Frontal cortex (tissue), 4 donors: ENCODE measurements around the gene ATCAY. TPM values are rescaled to one million over a fixed set of nuclear protein-coding genes. Genes with fewer than 3 reads are reported as not detected.

Source experiments
- DNase-seq, 2 donors: peaks; one replicate each; pipeline ENCODE4 v3.0.0; 2012; ENCODE audit warnings: low spot score in 2 of 2
- FAIRE-seq: peaks from 2 replicates; lab custom pipeline; 2012; peaks lifted over from hg19 to GRCh38; lab: Jason Lieb, UNC
- total RNA-seq: library from RNA; depleted of rRNA; stranded (reverse); fragments of >200 nt; gene quantifications from one replicate; pipeline ENCODE4 v1.2.3, GENCODE V29; 2014
- donor health status: control.
- donor health status: control.
- donor health status: control.

Gene ATCAY, protein sequence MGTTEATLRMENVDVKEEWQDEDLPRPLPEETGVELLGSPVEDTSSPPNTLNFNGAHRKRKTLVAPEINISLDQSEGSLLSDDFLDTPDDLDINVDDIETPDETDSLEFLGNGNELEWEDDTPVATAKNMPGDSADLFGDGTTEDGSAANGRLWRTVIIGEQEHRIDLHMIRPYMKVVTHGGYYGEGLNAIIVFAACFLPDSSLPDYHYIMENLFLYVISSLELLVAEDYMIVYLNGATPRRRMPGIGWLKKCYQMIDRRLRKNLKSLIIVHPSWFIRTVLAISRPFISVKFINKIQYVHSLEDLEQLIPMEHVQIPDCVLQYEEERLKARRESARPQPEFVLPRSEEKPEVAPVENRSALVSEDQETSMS
- 86.0 TPM for total RNA-seq

DNA sequence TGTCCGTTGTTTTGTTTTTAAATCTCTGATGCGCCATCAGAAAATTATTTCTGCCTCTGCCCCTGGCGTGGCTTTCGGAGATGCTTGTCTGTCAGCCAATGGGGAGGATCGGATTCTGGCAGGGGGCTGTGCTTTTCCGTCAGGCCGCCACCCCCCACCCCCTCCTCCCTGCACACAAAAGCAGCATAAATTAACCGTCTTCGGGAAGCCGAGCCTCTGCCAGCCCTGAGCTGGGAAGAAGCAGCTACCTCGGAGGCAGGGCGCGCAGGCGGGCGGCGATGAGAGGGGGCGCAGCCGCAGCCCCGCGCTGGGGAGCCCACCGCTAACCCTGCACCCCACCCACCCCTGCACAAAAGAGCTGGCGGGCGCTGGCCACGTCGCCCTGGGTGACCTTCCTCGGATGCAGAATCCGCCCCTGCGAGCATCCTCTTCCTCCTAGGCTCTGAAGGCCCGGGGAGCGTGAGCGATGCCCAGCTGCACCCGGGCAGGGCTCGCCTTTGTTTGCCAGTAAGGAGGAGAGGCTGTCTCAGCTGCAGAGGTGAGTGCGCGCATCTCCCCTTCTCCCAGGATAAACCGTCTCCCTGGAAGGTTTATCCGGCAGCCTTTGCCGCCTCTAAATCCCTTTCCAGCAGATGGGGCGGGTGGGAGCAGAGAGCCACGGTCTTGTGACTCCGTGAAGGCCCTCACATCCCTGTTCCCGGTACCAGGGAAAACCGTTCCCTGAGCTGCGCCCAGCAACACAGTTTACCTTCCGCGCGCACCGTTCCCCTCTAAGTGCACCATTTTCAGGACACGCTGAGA lies at the start of gene ATCAY:
TSS of gene ATCAY (plus strand) at position 215 of the 801 bp plus-strand sequence. CDS start 5,083 bp downstream, outside the sequence.
- peak; percentile 51 to 66 for DNase-seq
- FAIRE-seq: no peak

- FAIRE-seq: no peak
- no peak for DNase-seq
Observed at GRCh38 chr19:3831601-3832000, 48.9 kb upstream of the ATCAY start.

DNA sequence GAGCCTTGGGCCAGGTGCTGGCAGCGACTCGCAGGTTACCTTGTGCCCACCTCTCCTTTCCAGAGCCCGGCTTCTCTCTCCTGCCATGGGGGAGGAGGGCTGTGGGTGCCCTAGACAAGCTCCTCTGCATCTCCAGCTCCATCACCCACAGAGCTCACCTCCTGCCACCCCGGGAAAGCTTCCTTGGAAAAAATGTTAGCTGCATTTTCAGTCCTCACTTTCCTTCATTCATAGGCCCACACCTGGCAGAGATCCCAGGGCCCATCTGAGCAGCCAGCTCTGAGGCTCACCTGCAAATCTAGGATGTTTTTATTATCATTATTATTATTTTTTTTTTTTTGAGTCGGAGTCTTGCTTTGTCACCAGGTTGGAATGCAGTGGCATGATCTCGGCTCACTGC lies 48.5 kb upstream of the ATCAY start:
- FAIRE-seq (no peak), DNase-seq (no peak)

- FAIRE-seq (no peak), DNase-seq (no peak)
Observed at GRCh38 chr19:3833578-3834348, 46.7 kb upstream of the ATCAY start.

DNA sequence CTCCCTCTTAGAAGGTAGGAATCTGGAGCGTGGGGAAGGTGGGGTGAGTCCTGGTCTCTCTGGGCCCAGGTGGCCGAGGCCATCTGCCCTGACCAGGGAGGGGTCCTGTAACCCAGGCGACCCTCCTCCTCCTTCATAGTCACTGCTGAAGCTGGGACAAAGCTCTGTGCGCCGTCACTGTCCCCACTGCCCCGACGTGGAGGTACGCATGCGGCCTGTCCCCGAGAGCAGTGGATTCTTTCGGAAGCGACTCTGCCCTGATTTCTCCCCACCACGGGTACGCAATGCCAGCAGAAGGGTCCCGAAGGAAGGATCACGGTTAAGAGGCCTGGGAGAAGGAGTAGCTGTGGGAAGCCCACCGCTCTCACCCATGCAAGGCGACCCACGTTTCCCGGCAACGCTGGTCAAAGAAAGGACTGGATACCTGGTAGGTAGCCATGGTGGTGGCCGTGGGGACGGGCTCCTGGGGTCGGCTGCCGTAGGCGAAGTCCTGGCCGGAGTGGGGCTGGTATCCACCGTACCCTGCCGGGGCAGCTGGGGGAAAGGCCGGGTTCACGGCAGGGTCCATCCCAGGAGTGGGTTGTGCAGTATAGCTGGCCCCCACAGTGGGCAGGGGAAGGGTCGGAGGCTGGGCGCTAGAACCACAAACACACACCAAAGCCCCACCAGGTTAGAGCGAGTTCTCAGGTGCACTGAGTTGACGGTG lies 46.0 kb upstream of the ATCAY start:
- no peak for FAIRE-seq
- no peak for DNase-seq

DNA sequence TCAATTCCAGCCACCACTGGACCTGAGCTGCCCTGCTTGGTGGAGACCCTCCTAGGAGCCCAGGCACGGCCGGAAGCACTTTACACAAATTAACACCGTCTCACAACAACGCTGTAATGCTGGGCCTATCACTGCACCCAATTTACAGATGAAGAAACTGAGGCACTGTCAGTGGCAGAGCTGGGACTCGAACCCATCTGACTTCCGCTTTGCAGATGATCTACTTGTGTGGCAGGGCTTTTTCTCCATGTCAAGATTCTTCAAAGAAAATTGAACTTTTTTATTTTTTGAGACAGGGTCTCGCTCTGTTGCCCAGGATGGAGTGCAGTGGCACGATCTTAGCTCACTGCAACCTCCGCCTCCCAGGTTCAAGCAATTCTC lies 45.4 kb upstream of the ATCAY start:
- FAIRE-seq: no peak

GRCh38 chr19:3836887-3837286 lies 43.6 kb upstream of the ATCAY start:
- no peak for FAIRE-seq

More for the DNA sequence above, 45.4 kb upstream of the ATCAY start:
- no peak for DNase-seq

GRCh38 chr19:3837332-3837731 lies 43.2 kb upstream of the ATCAY start:
- no peak for DNase-seq
- no peak for FAIRE-seq

More at GRCh38 chr19:3836887-3837286, 43.6 kb upstream of the ATCAY start:
- DNase-seq: no peak

GRCh38 chr19:3837922-3838321 lies 42.6 kb upstream of the ATCAY start:
- FAIRE-seq (no peak), DNase-seq (no peak)

GRCh38 chr19:3838661-3839060 lies 41.8 kb upstream of the ATCAY start:
- DNase-seq (no peak), FAIRE-seq (no peak)

- DNase-seq (no peak), FAIRE-seq (no peak)
Observed at GRCh38 chr19:3839941-3840340, 40.5 kb upstream of the ATCAY start.

DNA sequence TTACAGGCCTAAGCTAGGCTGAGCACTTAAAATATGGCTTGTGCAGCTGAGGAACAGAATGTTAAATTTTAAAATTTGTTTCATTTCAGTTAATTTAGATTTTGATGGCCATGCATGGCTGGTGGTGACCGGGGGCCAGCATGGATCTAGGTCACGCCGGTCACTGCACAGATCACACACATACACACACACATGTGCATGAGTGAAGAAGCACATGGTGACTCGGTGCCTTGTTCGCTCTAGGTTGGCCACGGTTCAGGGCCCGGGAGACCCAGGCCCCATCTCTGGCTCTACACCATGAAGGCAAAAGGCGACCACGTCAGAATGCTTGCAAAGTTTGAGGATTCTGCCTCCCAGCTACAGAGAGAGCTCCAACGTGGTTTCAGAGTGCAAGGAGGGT lies 39.7 kb upstream of the ATCAY start:
- DNase-seq: no peak
- FAIRE-seq: no peak

- DNase-seq (no peak), FAIRE-seq (no peak)
Observed at GRCh38 chr19:3842948-3843347, 37.5 kb upstream of the ATCAY start.

GRCh38 chr19:3844596-3844995 lies 35.9 kb upstream of the ATCAY start:
- FAIRE-seq (no peak), DNase-seq (no peak)

DNA sequence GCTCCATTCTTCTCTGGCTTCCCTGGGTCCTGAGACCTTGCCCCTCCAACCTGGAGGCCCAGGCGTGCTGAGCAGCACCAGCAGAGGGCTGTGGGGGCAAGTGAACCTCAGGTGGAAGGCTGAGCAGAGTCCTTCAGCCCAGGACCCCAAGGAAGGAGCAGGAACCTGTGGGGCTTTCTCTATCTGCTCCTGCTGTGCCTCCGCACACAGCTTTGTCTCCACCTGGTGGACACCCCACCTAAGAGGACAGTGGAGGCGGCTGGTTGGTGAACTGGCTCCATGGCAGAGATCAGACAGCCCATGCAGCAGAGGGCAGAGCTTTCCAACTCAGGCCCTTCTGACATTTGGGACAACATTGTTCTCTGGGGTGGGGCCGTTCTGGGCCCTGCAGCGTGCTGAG lies 31.4 kb upstream of the ATCAY start:
- DNase-seq: no peak
- FAIRE-seq: no peak

- FAIRE-seq: no peak
Observed at GRCh38 chr19:3849787-3850186, 30.7 kb upstream of the ATCAY start.

GRCh38 chr19:3850320-3850972 lies 30.0 kb upstream of the ATCAY start:
- FAIRE-seq: no peak
- DNase-seq: no peak

More at GRCh38 chr19:3849787-3850186, 30.7 kb upstream of the ATCAY start:
- no peak for DNase-seq

GRCh38 chr19:3851254-3852176 lies 29.0 kb upstream of the ATCAY start:
- FAIRE-seq: no peak
- no peak for DNase-seq
